HepG2 (cell line): Measurements from ENCODE around the gene TTC38. TPM values are rescaled to one million over a fixed set of nuclear protein-coding genes. Genes with fewer than 3 reads are reported as not detected.

ENCODE experiments used
- CEBPB ChIP-seq: IDR thresholded peaks from 2 replicates; pipeline ENCODE4 v1.6.1; 2011; ENCODE audit warnings: low read depth, low read length, improper control_type of control experiment, borderline replicate concordance
- FOSL1 ChIP-seq: sonication (generic); formaldehyde crosslinking; IDR thresholded peaks from 2 replicates; pipeline ENCODE4 v1.9.0; 2021; ENCODE audit warnings: missing genetic modification reagents, borderline replicate concordance
- NFRKB ChIP-seq: fragments of 450-650 bp; IDR thresholded peaks from 2 replicates; pipeline ENCODE4 v1.6.1; 2017
- NR2F1 ChIP-seq, 2 experiments: fragments of 450-650 bp in 1 of 2; formaldehyde crosslinking in 1 of 2; IDR thresholded peaks; 2 replicates each; pipeline versions ENCODE4 v1.5.0 to v1.6.1; 2016 to 2020; ENCODE audit warnings: mild to moderate bottlenecking in 1 of 2, missing compliant biosample characterization in 1 of 2, missing genetic modification reagents in 1 of 2, moderate library complexity in 1 of 2
- PCBP2 ChIP-seq: fragments of 200-400 bp; formaldehyde crosslinking; optimal IDR thresholded peaks from 2 replicates; pipeline ENCODE3; 2018; ENCODE audit warnings: low read length, low read depth; ENCODE audit not compliant: poor library complexity, severe bottlenecking
- POLR2AphosphoS5 ChIP-seq: IDR thresholded peaks from 2 replicates; pipeline ENCODE4 v1.6.1; 2012; ENCODE audit warnings: low read depth, low read length
- TBP ChIP-seq: sonication (generic); formaldehyde crosslinking; IDR thresholded peaks from 2 replicates; pipeline ENCODE4 v1.5.0; 2020; ENCODE audit warnings: missing genetic modification reagents
- TRIM24 ChIP-seq: sonication (generic); formaldehyde crosslinking; IDR thresholded peaks from 2 replicates; pipeline ENCODE4 v1.8.0; 2022; ENCODE audit warnings: mild to moderate bottlenecking, missing genetic modification reagents
- ZFAT ChIP-seq: sonication (generic); formaldehyde crosslinking; conservative IDR thresholded peaks from 2 replicates; pipeline ENCODE4 v1.8.1; 2023; ENCODE audit warnings: missing genetic modification reagents, inconsistent platforms
- ZFP82 ChIP-seq: sonication (generic); formaldehyde crosslinking; IDR thresholded peaks from 2 replicates; pipeline ENCODE4 v1.5.1; 2020; ENCODE audit warnings: mild to moderate bottlenecking, missing genetic modification reagents, borderline replicate concordance
- ZNF33B ChIP-seq: sonication (generic); formaldehyde crosslinking; IDR thresholded peaks from 2 replicates; pipeline ENCODE4 v1.5.1; 2020; ENCODE audit warnings: mild to moderate bottlenecking, missing genetic modification reagents
- ZNF782 ChIP-seq: sonication (generic); formaldehyde crosslinking; IDR thresholded peaks from 2 replicates; pipeline ENCODE4 v1.4.0; 2020; ENCODE audit warnings: missing genetic modification reagents, mild to moderate bottlenecking, borderline replicate concordance
- ZSCAN30 ChIP-seq: sonication (generic); formaldehyde crosslinking; IDR thresholded peaks from 2 replicates; pipeline ENCODE4 v1.5.0; 2020; ENCODE audit warnings: mild to moderate bottlenecking, missing genetic modification reagents
- polyA plus RNA-seq, 8 experiments: library from polyadenylated mRNA; depleted of rRNA in 3 of 8; stranded (reverse) in 7 of 8; unstranded in 1 of 8; fragments of >200 nt; fragmentation: Illumina TruSeq in 4 of 8; extraction: Trizol in 4 of 8; gene quantifications; 2 replicates each; pipeline versions ENCODE4 v1.2.1 to v1.2.3, GENCODE V29; 2011 to 2016; ENCODE audit warnings: low read depth in 4 of 8, missing spikeins in 1 of 8, mixed read lengths in 1 of 8; ENCODE audit not compliant: insufficient read depth in 1 of 8
- total RNA-seq, 5 experiments: library from RNA; depleted of rRNA; stranded (reverse); fragments of >200 nt; fragmentation: Illumina TruSeq; extraction: Trizol; gene quantifications; 2 replicates each; pipeline ENCODE4 v1.2.3, GENCODE V29; 2016; ENCODE audit warnings: low read depth in 1 of 5
- TF ChIP-seq, protein P1 (sequence below): sonication (generic); formaldehyde crosslinking; IDR thresholded peaks from 2 replicates; pipeline ENCODE4 v1.5.0; 2020; ENCODE audit warnings: mild to moderate bottlenecking, missing genetic modification reagents
- TF ChIP-seq, protein P2 (sequence below): sonication (generic); formaldehyde crosslinking; IDR thresholded peaks from 2 replicates; pipeline ENCODE4 v1.5.1; 2020; ENCODE audit warnings: mild to moderate bottlenecking, missing genetic modification reagents, moderate library complexity
- TF ChIP-seq, protein P3 (sequence below): sonication (generic); formaldehyde crosslinking; IDR thresholded peaks from 2 replicates; pipeline ENCODE4 v1.4.0; 2020; ENCODE audit warnings: low read depth, missing genetic modification reagents
- TF ChIP-seq, protein P4 (sequence below): sonication (generic); formaldehyde crosslinking; IDR thresholded peaks from 2 replicates; pipeline ENCODE4 v1.5.0; 2020; ENCODE audit warnings: missing genetic modification reagents, mild to moderate bottlenecking, borderline replicate concordance

The TTC38 gene
- total and polyA plus RNA-seq, 2 of the 13 experiments (the other 11 are each of a cell fraction or from before 2014, with no cell fraction given): 101 to 105 TPM

DNA sequence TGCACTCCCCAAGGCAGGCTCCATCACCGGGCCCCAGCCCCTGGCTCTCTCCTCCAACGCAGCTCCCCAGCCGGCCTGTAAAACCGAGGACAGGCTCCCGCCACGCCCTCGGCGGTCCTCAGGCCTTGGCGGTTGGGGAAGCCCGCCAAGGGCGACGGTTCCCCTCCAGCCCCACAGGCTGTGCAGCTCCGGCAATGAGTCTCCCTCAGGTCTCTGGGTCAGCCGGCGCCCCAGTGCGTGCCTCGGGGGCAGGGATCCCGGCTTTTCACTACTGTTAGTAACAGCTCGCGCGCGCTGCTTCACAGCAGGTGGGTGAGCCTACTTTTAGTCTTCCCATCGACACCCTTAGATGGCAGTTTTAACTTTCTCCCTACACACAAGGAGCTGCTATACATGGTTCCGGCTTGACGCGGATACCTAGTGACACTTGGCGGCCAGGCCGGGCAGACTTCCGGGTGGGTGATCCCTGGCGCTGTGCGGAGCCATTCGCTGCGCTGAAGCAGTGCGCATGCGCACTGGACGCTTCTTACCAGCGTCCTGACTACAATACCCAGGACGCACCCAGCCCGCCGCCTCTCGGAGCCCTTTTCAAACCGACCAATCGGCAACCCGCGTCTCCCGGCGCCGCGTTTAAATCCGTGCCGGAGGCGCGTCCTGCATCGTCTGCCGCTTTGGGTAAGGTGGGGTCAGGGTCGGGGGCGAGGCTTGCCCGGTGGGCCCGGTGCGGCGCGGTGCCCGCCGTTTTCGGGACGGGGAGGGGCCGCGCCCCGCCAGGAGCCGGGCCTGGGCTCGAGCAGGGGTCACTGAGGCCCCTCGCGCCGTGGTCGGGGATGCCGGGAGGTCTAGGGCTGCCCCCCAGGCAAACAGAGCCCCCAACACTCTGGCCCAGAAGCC, 28.7 kb downstream of the TTC38 start, which contains the start of gene GTSE1 (continued):
- TF ChIP-seq CEBPB: no peak
- TF ChIP-seq ZFP82 (CRISPR knock-in tag): no peak
- TF ChIP-seq ZFAT (CRISPR knock-in tag): no peak
- TF ChIP-seq ZNF782 (CRISPR knock-in tag): no peak; the same call in 1 of the 2 replicates
- TF ChIP-seq ZNF33B (CRISPR knock-in tag): no peak
- TF ChIP-seq, protein P1, sequence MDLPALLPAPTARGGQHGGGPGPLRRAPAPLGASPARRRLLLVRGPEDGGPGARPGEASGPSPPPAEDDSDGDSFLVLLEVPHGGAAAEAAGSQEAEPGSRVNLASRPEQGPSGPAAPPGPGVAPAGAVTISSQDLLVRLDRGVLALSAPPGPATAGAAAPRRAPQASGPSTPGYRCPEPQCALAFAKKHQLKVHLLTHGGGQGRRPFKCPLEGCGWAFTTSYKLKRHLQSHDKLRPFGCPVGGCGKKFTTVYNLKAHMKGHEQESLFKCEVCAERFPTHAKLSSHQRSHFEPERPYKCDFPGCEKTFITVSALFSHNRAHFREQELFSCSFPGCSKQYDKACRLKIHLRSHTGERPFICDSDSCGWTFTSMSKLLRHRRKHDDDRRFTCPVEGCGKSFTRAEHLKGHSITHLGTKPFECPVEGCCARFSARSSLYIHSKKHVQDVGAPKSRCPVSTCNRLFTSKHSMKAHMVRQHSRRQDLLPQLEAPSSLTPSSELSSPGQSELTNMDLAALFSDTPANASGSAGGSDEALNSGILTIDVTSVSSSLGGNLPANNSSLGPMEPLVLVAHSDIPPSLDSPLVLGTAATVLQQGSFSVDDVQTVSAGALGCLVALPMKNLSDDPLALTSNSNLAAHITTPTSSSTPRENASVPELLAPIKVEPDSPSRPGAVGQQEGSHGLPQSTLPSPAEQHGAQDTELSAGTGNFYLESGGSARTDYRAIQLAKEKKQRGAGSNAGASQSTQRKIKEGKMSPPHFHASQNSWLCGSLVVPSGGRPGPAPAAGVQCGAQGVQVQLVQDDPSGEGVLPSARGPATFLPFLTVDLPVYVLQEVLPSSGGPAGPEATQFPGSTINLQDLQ (CRISPR knock-in tag): no peak
- TF ChIP-seq NFRKB: no peak
- TF ChIP-seq, protein P2, sequence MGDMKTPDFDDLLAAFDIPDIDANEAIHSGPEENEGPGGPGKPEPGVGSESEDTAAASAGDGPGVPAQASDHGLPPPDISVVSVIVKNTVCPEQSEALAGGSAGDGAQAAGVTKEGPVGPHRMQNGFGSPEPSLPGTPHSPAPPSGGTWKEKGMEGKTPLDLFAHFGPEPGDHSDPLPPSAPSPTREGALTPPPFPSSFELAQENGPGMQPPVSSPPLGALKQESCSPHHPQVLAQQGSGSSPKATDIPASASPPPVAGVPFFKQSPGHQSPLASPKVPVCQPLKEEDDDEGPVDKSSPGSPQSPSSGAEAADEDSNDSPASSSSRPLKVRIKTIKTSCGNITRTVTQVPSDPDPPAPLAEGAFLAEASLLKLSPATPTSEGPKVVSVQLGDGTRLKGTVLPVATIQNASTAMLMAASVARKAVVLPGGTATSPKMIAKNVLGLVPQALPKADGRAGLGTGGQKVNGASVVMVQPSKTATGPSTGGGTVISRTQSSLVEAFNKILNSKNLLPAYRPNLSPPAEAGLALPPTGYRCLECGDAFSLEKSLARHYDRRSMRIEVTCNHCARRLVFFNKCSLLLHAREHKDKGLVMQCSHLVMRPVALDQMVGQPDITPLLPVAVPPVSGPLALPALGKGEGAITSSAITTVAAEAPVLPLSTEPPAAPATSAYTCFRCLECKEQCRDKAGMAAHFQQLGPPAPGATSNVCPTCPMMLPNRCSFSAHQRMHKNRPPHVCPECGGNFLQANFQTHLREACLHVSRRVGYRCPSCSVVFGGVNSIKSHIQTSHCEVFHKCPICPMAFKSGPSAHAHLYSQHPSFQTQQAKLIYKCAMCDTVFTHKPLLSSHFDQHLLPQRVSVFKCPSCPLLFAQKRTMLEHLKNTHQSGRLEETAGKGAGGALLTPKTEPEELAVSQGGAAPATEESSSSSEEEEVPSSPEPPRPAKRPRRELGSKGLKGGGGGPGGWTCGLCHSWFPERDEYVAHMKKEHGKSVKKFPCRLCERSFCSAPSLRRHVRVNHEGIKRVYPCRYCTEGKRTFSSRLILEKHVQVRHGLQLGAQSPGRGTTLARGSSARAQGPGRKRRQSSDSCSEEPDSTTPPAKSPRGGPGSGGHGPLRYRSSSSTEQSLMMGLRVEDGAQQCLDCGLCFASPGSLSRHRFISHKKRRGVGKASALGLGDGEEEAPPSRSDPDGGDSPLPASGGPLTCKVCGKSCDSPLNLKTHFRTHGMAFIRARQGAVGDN: peak; percentile 78
- TF ChIP-seq POLR2AphosphoS5: peak; percentile 63; the same call in 1 of the 2 replicates
- no peak for TF ChIP-seq NR2F1 (CRISPR knock-in tag; IDR thresholded peaks at IDR 0.05)
- TF ChIP-seq, protein P3, sequence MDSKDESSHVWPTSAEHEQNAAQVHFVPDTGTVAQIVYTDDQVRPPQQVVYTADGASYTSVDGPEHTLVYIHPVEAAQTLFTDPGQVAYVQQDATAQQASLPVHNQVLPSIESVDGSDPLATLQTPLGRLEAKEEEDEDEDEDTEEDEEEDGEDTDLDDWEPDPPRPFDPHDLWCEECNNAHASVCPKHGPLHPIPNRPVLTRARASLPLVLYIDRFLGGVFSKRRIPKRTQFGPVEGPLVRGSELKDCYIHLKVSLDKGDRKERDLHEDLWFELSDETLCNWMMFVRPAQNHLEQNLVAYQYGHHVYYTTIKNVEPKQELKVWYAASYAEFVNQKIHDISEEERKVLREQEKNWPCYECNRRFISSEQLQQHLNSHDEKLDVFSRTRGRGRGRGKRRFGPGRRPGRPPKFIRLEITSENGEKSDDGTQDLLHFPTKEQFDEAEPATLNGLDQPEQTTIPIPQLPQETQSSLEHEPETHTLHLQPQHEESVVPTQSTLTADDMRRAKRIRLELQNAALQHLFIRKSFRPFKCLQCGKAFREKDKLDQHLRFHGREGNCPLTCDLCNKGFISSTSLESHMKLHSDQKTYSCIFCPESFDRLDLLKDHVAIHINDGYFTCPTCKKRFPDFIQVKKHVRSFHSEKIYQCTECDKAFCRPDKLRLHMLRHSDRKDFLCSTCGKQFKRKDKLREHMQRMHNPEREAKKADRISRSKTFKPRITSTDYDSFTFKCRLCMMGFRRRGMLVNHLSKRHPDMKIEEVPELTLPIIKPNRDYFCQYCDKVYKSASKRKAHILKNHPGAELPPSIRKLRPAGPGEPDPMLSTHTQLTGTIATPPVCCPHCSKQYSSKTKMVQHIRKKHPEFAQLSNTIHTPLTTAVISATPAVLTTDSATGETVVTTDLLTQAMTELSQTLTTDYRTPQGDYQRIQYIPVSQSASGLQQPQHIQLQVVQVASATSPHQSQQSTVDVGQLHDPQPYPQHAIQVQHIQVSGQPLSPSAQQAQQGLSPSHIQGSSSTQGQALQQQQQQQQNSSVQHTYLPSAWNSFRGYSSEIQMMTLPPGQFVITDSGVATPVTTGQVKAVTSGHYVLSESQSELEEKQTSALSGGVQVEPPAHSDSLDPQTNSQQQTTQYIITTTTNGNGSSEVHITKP (CRISPR knock-in tag): no peak; the same call in 1 of the 2 replicates
- TF ChIP-seq PCBP2: no peak
- no peak for TF ChIP-seq TBP (CRISPR knock-in tag)
- TF ChIP-seq, protein P4, sequence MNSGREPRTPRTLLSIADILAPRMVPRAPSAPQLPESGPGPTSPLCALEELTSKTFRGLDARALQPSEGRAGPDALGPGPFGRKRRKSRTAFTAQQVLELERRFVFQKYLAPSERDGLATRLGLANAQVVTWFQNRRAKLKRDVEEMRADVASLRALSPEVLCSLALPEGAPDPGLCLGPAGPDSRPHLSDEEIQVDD (CRISPR knock-in tag): no peak
- TF ChIP-seq TRIM24 (CRISPR knock-in tag): no peak
- no peak for TF ChIP-seq FOSL1 (CRISPR knock-in tag)
- TF ChIP-seq ZSCAN30 (CRISPR knock-in tag): no peak
